ENCODE measurements around the gene FCHSD2. TPM values are rescaled to one million over a fixed set of nuclear protein-coding genes. Genes with fewer than 3 reads are reported as not detected.

Gene FCHSD2
- polyA plus RNA-seq, 1 donor (not counting 4 experiments of a cell fraction or from before 2014, with no cell fraction given), result 14.2 TPM

DNA sequence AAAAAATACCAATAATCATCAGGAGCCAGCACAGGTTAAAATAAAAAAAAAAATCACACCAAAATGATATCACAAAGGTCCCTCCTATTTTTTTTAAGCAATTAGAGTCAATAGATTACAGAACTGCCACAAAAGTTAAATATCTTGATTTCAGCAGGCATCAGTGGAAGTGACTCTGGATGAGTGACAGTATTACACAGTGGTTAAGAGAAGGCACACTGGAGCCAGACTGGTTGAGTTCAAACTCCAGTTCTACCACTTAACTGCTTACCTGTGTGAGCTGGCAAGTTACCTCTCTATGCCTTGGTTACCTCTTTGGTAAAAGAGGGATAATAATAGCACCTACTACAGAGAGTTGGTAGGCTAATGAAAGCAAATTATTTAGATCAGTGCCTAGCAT, 179.4 kb downstream of the FCHSD2 start:
- Histone ChIP-seq H3K9me3 (ENCODE audit: control insufficient read depth, low read depth, low read length) (no peaks in the 10 kb centered on the region), H3K27me3 (ENCODE audit: control insufficient read depth, extremely low read depth, insufficient read depth, low read length) (no peaks in the 10 kb centered on the region), H3K4me1 (ENCODE audit: control insufficient read depth, extremely low read depth, insufficient read depth, low read length) (no peaks in the 10 kb centered on the region), H3K79me2 (ENCODE audit: control insufficient read depth, insufficient read depth, low read length) (no peaks in the 10 kb centered on the region), H2AFZ (ENCODE audit: control insufficient read depth, low read length) (no peak overlapping the region), H3K4me3 (ENCODE audit: control insufficient read depth in 2 of 3, extremely low read depth in 1 of 3, insufficient read depth in 2 of 3, low read depth in 1 of 3, low read length in 3 of 3) (no peak overlapping the region), H3K9me1 (ENCODE audit: control insufficient read depth, extremely low read depth, insufficient read depth, low read length) (no peaks in the 10 kb centered on the region), H3K4me2 (ENCODE audit: control insufficient read depth, extremely low read depth, insufficient read depth, low read depth, low read length) (no peak overlapping the region), H3K9ac (ENCODE audit: control insufficient read depth, extremely low read depth, insufficient read depth, low read length) (no peak overlapping the region), H3K36me3 (ENCODE audit: control insufficient read depth in 2 of 2, extremely low read depth in 1 of 2, insufficient read depth in 2 of 2, low read length in 2 of 2) (no peaks in the 10 kb centered on the region), H3K27ac (ENCODE audit: control insufficient read depth, insufficient read depth, low read length) (no peak overlapping the region), H4K20me1 (ENCODE audit: control insufficient read depth, extremely low read depth, insufficient read depth, low read length) (no peaks in the 10 kb centered on the region)
- no peak for DNase-seq (ENCODE audit: low read depth, low spot score)
- no peak for FAIRE-seq
- TF ChIP-seq EZH2 (IDR thresholded peaks at IDR 0.05; ENCODE audit: low read length), result no peak
- TF ChIP-seq, protein P1, sequence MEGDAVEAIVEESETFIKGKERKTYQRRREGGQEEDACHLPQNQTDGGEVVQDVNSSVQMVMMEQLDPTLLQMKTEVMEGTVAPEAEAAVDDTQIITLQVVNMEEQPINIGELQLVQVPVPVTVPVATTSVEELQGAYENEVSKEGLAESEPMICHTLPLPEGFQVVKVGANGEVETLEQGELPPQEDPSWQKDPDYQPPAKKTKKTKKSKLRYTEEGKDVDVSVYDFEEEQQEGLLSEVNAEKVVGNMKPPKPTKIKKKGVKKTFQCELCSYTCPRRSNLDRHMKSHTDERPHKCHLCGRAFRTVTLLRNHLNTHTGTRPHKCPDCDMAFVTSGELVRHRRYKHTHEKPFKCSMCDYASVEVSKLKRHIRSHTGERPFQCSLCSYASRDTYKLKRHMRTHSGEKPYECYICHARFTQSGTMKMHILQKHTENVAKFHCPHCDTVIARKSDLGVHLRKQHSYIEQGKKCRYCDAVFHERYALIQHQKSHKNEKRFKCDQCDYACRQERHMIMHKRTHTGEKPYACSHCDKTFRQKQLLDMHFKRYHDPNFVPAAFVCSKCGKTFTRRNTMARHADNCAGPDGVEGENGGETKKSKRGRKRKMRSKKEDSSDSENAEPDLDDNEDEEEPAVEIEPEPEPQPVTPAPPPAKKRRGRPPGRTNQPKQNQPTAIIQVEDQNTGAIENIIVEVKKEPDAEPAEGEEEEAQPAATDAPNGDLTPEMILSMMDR (optimal IDR thresholded peaks at IDR 0.05 in 1 of 3, IDR thresholded peaks at IDR 0.05 in 1 of 3, conservative IDR thresholded peaks at IDR 0.05 in 1 of 3; ENCODE audit: extremely low read depth in 1 of 3, insufficient read depth in 2 of 3, low read length in 3 of 3), result no peak
- dilution Hi-C loops (cut with MboI; ENCODE audit: extremely low pct_ligation_motif_present, low sequenced_read_pairs), result no loop called here

DNA sequence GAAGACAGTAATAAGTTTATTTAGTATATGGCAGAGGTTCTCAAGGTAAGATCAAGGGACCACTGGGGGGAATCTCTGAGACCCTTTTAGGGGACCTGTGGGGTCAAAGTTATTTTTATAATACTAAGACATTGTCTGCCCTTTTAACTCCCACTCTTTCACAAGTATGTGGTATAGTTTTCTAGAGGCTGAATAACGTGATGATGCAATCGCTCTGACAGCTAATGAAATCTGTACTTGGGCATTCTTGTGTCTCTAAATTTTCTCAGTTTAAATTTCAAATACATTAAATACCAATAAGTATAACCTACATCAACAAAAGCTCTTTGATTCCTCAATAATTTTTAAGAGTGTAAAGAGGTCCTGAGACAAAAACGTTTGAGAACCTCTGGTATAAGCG, 180.0 kb downstream of the FCHSD2 start:
- H4K20me1 ChIP-seq (ENCODE audit: control insufficient read depth, extremely low read depth, insufficient read depth, low read length), result no peaks in the 10 kb centered on the region
- H3K36me3 ChIP-seq (ENCODE audit: control insufficient read depth in 2 of 2, extremely low read depth in 1 of 2, insufficient read depth in 2 of 2, low read length in 2 of 2), result no peaks in the 10 kb centered on the region
- H3K4me2 ChIP-seq (ENCODE audit: control insufficient read depth, extremely low read depth, insufficient read depth, low read depth, low read length), result no peak overlapping the region
- no peaks in the 10 kb centered on the region for H3K4me1 ChIP-seq (ENCODE audit: control insufficient read depth, extremely low read depth, insufficient read depth, low read length)
- no peak overlapping the region for H3K9ac ChIP-seq (ENCODE audit: control insufficient read depth, extremely low read depth, insufficient read depth, low read length)
- no peak overlapping the region for H3K4me3 ChIP-seq (ENCODE audit: control insufficient read depth in 2 of 3, extremely low read depth in 1 of 3, insufficient read depth in 2 of 3, low read depth in 1 of 3, low read length in 3 of 3)
- FAIRE-seq (no peak), DNase-seq (ENCODE audit: low read depth, low spot score) (no peak)
- TF ChIP-seq, protein P1 (optimal IDR thresholded peaks at IDR 0.05 in 1 of 3, IDR thresholded peaks at IDR 0.05 in 1 of 3, conservative IDR thresholded peaks at IDR 0.05 in 1 of 3; ENCODE audit: extremely low read depth in 1 of 3, insufficient read depth in 2 of 3, low read length in 3 of 3), result no peak
- TF ChIP-seq EZH2 (IDR thresholded peaks at IDR 0.05; ENCODE audit: low read length), result no peak
- dilution Hi-C loops (cut with MboI; ENCODE audit: extremely low pct_ligation_motif_present, low sequenced_read_pairs), result no loop called here
- no peak overlapping the region for H2AFZ ChIP-seq (ENCODE audit: control insufficient read depth, low read length)
- H3K79me2 ChIP-seq (ENCODE audit: control insufficient read depth, insufficient read depth, low read length), result no peaks in the 10 kb centered on the region
- H3K9me1 ChIP-seq (ENCODE audit: control insufficient read depth, extremely low read depth, insufficient read depth, low read length), result no peaks in the 10 kb centered on the region
- H3K27me3 ChIP-seq (ENCODE audit: control insufficient read depth, extremely low read depth, insufficient read depth, low read length), result no peaks in the 10 kb centered on the region
- H3K9me3 ChIP-seq (ENCODE audit: control insufficient read depth, low read depth, low read length), result no peaks in the 10 kb centered on the region
- H3K27ac ChIP-seq (ENCODE audit: control insufficient read depth, insufficient read depth, low read length), result no peak overlapping the region
